ENCODE measurements around the gene SLC35F6. TPM values are rescaled to one million over a fixed set of nuclear protein-coding genes. Genes with fewer than 3 reads are reported as not detected.

Gene SLC35F6
- total and polyA plus RNA-seq, 9 of the 15 experiments (the other 6 are each of a cell fraction or from before 2014, with no cell fraction given) = 11.9 to 47.3 (median 22.5) TPM

- ChIA-PET CTCF (ENCODE audit: low intra/inter-chr PET ratio) (no interaction called here), POLR2A (interaction anchor here (0.7 to 2.2 kb wide), 3 partner anchors 8 to 79 kb away, joined by 3 to 8 read pairs (median 4); no protein-coding TSS in a partner anchor)
- peaks cover 63% of the 10 kb centered on the region; the same call in 2 of the 3 replicates for H3K36me3 ChIP-seq (ENCODE audit: control insufficient read depth, insufficient read depth, low read length)
- H3K79me2 ChIP-seq (ENCODE audit: control insufficient read depth, insufficient read depth, low read length) = no peaks in the 10 kb centered on the region
- no peaks in the 10 kb centered on the region for H4K20me1 ChIP-seq (replicated peaks; ENCODE audit: control insufficient read depth, insufficient read depth, low read length)
- H3K4me1 ChIP-seq (replicated peaks in 1 of 2; ENCODE audit: control insufficient read depth in 2 of 2, insufficient read depth in 2 of 2, low read length in 2 of 2) = peaks cover under 1 to 10% of the 10 kb centered on the region in 2 experiments; a peak in 4 of 5 replicates
- BruUV-seq (replicated peaks) = TSS peak; percentile 16
- in situ Hi-C loops (cut with MboI) (no loop called here), intact Hi-C loops (cut with micrococcal nuclease) (no loop called here)
- peak; percentile 77 for TF ChIP-seq SPI1 (IDR thresholded peaks at IDR 0.05; ENCODE audit: borderline replicate concordance, low read depth, low read length)
- TF ChIP-seq, protein P1, sequence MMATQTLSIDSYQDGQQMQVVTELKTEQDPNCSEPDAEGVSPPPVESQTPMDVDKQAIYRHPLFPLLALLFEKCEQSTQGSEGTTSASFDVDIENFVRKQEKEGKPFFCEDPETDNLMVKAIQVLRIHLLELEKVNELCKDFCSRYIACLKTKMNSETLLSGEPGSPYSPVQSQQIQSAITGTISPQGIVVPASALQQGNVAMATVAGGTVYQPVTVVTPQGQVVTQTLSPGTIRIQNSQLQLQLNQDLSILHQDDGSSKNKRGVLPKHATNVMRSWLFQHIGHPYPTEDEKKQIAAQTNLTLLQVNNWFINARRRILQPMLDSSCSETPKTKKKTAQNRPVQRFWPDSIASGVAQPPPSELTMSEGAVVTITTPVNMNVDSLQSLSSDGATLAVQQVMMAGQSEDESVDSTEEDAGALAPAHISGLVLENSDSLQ (IDR thresholded peaks at IDR 0.05) = no peak
- WGBS (ENCODE audit: insufficient coverage, low coverage, missing lambda C conversion rate) = 93% methylated on average over 4 of the region's 4 CpGs
- no peak overlapping the region for H2AFZ ChIP-seq (ENCODE audit: low read depth, low read length)
- DNase-seq (ENCODE audit: extremely low read depth in 1 of 4, low spot score in 3 of 4) (no peak), FAIRE-seq (no peak), ATAC-seq (peak; percentile 4; the same call in 1 of the 3 replicates)
- H3K4me2 ChIP-seq (ENCODE audit: insufficient read depth, low read length) = no peak overlapping the region
- H3K4me3 ChIP-seq = no peak overlapping the region
- H3K27ac ChIP-seq (ENCODE audit: extremely low read depth, low read depth, low read length) = no peak overlapping the region; the same call in 2 of the 3 replicates
- no peaks in the 10 kb centered on the region for H3K27me3 ChIP-seq (ENCODE audit: control insufficient read depth in 2 of 2, insufficient read depth in 2 of 2, low read length in 2 of 2)
- no peaks in the 10 kb centered on the region for H3K9me3 ChIP-seq (replicated peaks; ENCODE audit: control insufficient read depth, insufficient read depth, low read depth, low read length)
- no peak overlapping the region for H3K9ac ChIP-seq (ENCODE audit: insufficient read depth in 1 of 2, low read depth in 2 of 2, low read length in 2 of 2)
- H3K9me1 ChIP-seq (ENCODE audit: control insufficient read depth, insufficient read depth, low read length) = peaks cover 5% of the 10 kb centered on the region
These were observed 16.2 kb downstream of the SLC35F6 start for GRCh38 chr2:26780203-26780760.

Data from K562 (cell line).